Neural cell (in vitro differentiated cells): ENCODE results near the gene SLC1A2. TPM values are rescaled to one million over a fixed set of nuclear protein-coding genes. Genes with fewer than 3 reads are reported as not detected.

ENCODE experiments used
- H2AFZ ChIP-seq: fragments of 200-600, 300-800 bp; sonication (generic), shearing (Covaris generic); 2 replicates; pipeline ENCODE4 v1.6.0; 2014; ENCODE audit warnings: low read depth, mild to moderate bottlenecking, antibody characterized with exemption, low read length, moderate library complexity
- H3F3A ChIP-seq: fragments of 200-600 bp; shearing (Covaris generic); 2 replicates; pipeline ENCODE4 v1.6.1; 2016; ENCODE audit warnings: mild to moderate bottlenecking, moderate library complexity, mixed read lengths, antibody characterized with exemption, low read length; ENCODE audit not compliant: insufficient read depth, poor library complexity, severe bottlenecking
- H3K27ac ChIP-seq: fragments of 200-600, 300-800 bp; sonication (generic), shearing (Covaris generic); 2 replicates; pipeline ENCODE4 v1.5.1; 2014; ENCODE audit warnings: mild to moderate bottlenecking, low read length, moderate library complexity
- H3K27me3 ChIP-seq: fragments of 300-800, 200-600 bp; sonication (generic), shearing (Covaris generic); 2 replicates; pipeline ENCODE4 v1.6.0; 2014; ENCODE audit warnings: mild to moderate bottlenecking, low read depth, low read length, moderate library complexity; ENCODE audit not compliant: insufficient read depth
- H3K36me3 ChIP-seq: fragments of 300-800, 200-600 bp; sonication (generic), shearing (Covaris generic); 2 replicates; pipeline ENCODE4 v1.5.1; 2014; ENCODE audit warnings: mild to moderate bottlenecking, antibody characterized with exemption, low read length, moderate library complexity; ENCODE audit not compliant: insufficient read depth
- H3K4me2 ChIP-seq: fragments of 300-800, 200-600 bp; sonication (generic), shearing (Covaris generic); 2 replicates; pipeline ENCODE4 v1.6.0; 2014; ENCODE audit warnings: mild to moderate bottlenecking, low read length
- H3K4me3 ChIP-seq: fragments of 300-800, 200-600 bp; sonication (generic), shearing (Covaris generic); 2 replicates; pipeline ENCODE4 v1.5.1; 2014; ENCODE audit warnings: mild to moderate bottlenecking, low read length, moderate library complexity
- H3K79me2 ChIP-seq: fragments of 200-600 bp; shearing (Covaris generic); replicated peaks from 2 replicates; pipeline ENCODE4 v1.6.0; 2014; ENCODE audit warnings: mild to moderate bottlenecking, low read length, moderate library complexity; ENCODE audit not compliant: insufficient read depth
- H3K9ac ChIP-seq: fragments of 300-800, 200-600 bp; sonication (generic), shearing (Covaris generic); 2 replicates; pipeline ENCODE4 v1.6.1; 2016; ENCODE audit warnings: mild to moderate bottlenecking, low read length, mixed read lengths
- H3K9me2 ChIP-seq: fragments of 200-600 bp; shearing (Covaris generic); 2 replicates; pipeline ENCODE4 v1.6.1; 2016; ENCODE audit warnings: mild to moderate bottlenecking, low read length, mixed read lengths; ENCODE audit not compliant: insufficient read depth
- H3K9me3 ChIP-seq: fragments of 200-600, 300-800 bp; sonication (generic), shearing (Covaris generic); 2 replicates; pipeline ENCODE4 v1.6.1; 2016; ENCODE audit warnings: mild to moderate bottlenecking, mixed run types, low read length, moderate library complexity, mixed read lengths
- H4K20me1 ChIP-seq: fragments of 200-600 bp; shearing (Covaris generic); 2 replicates; pipeline ENCODE4 v1.6.1; 2016; ENCODE audit warnings: mild to moderate bottlenecking, mixed run types; ENCODE audit not compliant: insufficient read depth
- EP300 ChIP-seq: fragments of 450-650 bp; conservative IDR thresholded peaks from 2 replicates; pipeline ENCODE4 v1.6.1; 2014; ENCODE audit warnings: antibody characterized with exemption, mild to moderate bottlenecking, moderate library complexity; ENCODE audit not compliant: poor library complexity, severe bottlenecking
- EZH2 ChIP-seq: fragments of 200-600, 300-800 bp; shearing (Covaris generic), sonication (generic); IDR thresholded peaks from 2 replicates; pipeline ENCODE4 v1.6.1; 2014; ENCODE audit warnings: antibody characterized with exemption, low read length, borderline replicate concordance, mild to moderate bottlenecking; ENCODE audit not compliant: insufficient read depth, poor library complexity, severe bottlenecking
- MXI1 ChIP-seq: fragments of 450-650 bp; conservative IDR thresholded peaks from 2 replicates; pipeline ENCODE4 v1.6.1; 2014; ENCODE audit warnings: antibody characterized with exemption, mild to moderate bottlenecking; ENCODE audit not compliant: poor library complexity, severe bottlenecking
- POLR2AphosphoS5 ChIP-seq: IDR thresholded peaks from 2 replicates; pipeline ENCODE4 v1.6.1; 2012
- RAD21 ChIP-seq: fragments of 450-650 bp; conservative IDR thresholded peaks from 2 replicates; pipeline ENCODE4 v1.6.1; 2014; ENCODE audit warnings: antibody characterized with exemption, mild to moderate bottlenecking, moderate library complexity
- REST ChIP-seq: IDR thresholded peaks from 2 replicates; pipeline ENCODE4 v1.6.1; 2012; ENCODE audit warnings: borderline replicate concordance
- SMC3 ChIP-seq: fragments of 450-650 bp; conservative IDR thresholded peaks from 2 replicates; pipeline ENCODE4 v1.6.1; 2014; ENCODE audit warnings: antibody characterized with exemption, mild to moderate bottlenecking, moderate library complexity; ENCODE audit not compliant: poor library complexity
- TAF1 ChIP-seq: IDR thresholded peaks from 2 replicates; pipeline ENCODE4 v1.6.1; 2012; ENCODE audit warnings: low read depth
- polyA plus RNA-seq: library from polyadenylated mRNA; depleted of rRNA; stranded (reverse); fragments of >200 nt; gene quantifications from 2 replicates; pipeline ENCODE4 v1.2.3, GENCODE V29; 2014
- TF ChIP-seq, protein P1 (sequence below): fragments of 450-650 bp; IDR thresholded peaks from 2 replicates; pipeline ENCODE4 v1.5.1; 2014; ENCODE audit warnings: antibody characterized with exemption, mild to moderate bottlenecking, moderate library complexity; ENCODE audit not compliant: poor library complexity, severe bottlenecking

The SLC1A2 gene
- polyA plus RNA-seq, 1 donor from 2014 or later: 134 TPM

GRCh38 chr11:35318977-35319925 lies 100.1 kb downstream of the SLC1A2 start:
- Histone ChIP-seq H4K20me1 (no peaks in the 10 kb centered on the region), H3K27me3 (no peaks in the 10 kb centered on the region), H3K4me3 (no peak overlapping the region), H3K9me2 (no peaks in the 10 kb centered on the region), H2AFZ (no peak overlapping the region), H3F3A (no peaks in the 10 kb centered on the region), H3K9me3 (no peaks in the 10 kb centered on the region), H3K36me3 (no peaks in the 10 kb centered on the region), H3K4me2 (no peak overlapping the region), H3K79me2 (no peaks in the 10 kb centered on the region), H3K27ac (no peak overlapping the region), H3K9ac (no peak overlapping the region)
- no peak for TF ChIP-seq EP300
- TF ChIP-seq TAF1: no peak
- TF ChIP-seq POLR2AphosphoS5: no peak
- no peak for TF ChIP-seq RAD21
- TF ChIP-seq, protein P1, sequence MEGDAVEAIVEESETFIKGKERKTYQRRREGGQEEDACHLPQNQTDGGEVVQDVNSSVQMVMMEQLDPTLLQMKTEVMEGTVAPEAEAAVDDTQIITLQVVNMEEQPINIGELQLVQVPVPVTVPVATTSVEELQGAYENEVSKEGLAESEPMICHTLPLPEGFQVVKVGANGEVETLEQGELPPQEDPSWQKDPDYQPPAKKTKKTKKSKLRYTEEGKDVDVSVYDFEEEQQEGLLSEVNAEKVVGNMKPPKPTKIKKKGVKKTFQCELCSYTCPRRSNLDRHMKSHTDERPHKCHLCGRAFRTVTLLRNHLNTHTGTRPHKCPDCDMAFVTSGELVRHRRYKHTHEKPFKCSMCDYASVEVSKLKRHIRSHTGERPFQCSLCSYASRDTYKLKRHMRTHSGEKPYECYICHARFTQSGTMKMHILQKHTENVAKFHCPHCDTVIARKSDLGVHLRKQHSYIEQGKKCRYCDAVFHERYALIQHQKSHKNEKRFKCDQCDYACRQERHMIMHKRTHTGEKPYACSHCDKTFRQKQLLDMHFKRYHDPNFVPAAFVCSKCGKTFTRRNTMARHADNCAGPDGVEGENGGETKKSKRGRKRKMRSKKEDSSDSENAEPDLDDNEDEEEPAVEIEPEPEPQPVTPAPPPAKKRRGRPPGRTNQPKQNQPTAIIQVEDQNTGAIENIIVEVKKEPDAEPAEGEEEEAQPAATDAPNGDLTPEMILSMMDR: no peak

GRCh38 chr11:35318309-35318708 lies 101.0 kb downstream of the SLC1A2 start:
- no peaks in the 10 kb centered on the region for H4K20me1 ChIP-seq
- no peak overlapping the region for H3K4me2 ChIP-seq
- H3K27me3 ChIP-seq: no peaks in the 10 kb centered on the region
- no peak overlapping the region for H3K27ac ChIP-seq
- no peaks in the 10 kb centered on the region for H3K36me3 ChIP-seq
- TF ChIP-seq EZH2: no peak
- no peak for TF ChIP-seq TAF1
- TF ChIP-seq MXI1: no peak
- no peak for TF ChIP-seq SMC3
- TF ChIP-seq REST: no peak
- TF ChIP-seq, protein P1: no peak
- no peak for TF ChIP-seq RAD21
- no peak for TF ChIP-seq POLR2AphosphoS5
- no peak for TF ChIP-seq EP300
- H3F3A ChIP-seq: no peaks in the 10 kb centered on the region
- H3K79me2 ChIP-seq: no peaks in the 10 kb centered on the region
- no peak overlapping the region for H2AFZ ChIP-seq
- no peaks in the 10 kb centered on the region for H3K9me2 ChIP-seq
- H3K4me3 ChIP-seq: no peak overlapping the region
- no peak overlapping the region for H3K9ac ChIP-seq
- H3K9me3 ChIP-seq: no peaks in the 10 kb centered on the region
